Measurements from ENCODE around the gene PLOD2.

The PLOD2 gene

GRCh38 chr3:146093896-146094295 is 67.1 kb downstream of the PLOD2 start:
- H3K4me3 ChIP-seq (ENCODE audit: low read length): no peak overlapping the region
- H3K27me3 ChIP-seq (ENCODE audit: insufficient read depth, low read length, poor library complexity): no peaks in the 10 kb centered on the region
- H4K5ac ChIP-seq (ENCODE audit: low read length): no peak overlapping the region
- H3K23ac ChIP-seq (ENCODE audit: low read length): no peak overlapping the region
- no peak overlapping the region for H2BK5ac ChIP-seq (ENCODE audit: low read length)
- DNase-seq: no peak
- H3K79me1 ChIP-seq (ENCODE audit: low read length): no peaks in the 10 kb centered on the region
- H3K36me3 ChIP-seq (ENCODE audit: control insufficient read depth, insufficient read depth, low read length): no peaks in the 10 kb centered on the region
- H2AK5ac ChIP-seq (ENCODE audit: low read length): no peak overlapping the region
- H3K4me1 ChIP-seq (ENCODE audit: control insufficient read depth, low read depth, low read length): no peaks in the 10 kb centered on the region
- no peak overlapping the region for H3K4ac ChIP-seq (ENCODE audit: low read depth, low read length)
- H3K9ac ChIP-seq (ENCODE audit: low read length): no peak overlapping the region
- no peaks in the 10 kb centered on the region for H3K79me2 ChIP-seq (ENCODE audit: control insufficient read depth, insufficient read depth, low read length)
- no peak overlapping the region for H3K27ac ChIP-seq (ENCODE audit: low read depth, low read length)
- no peak overlapping the region for H2BK120ac ChIP-seq (ENCODE audit: low read depth, low read length)
- no peak overlapping the region for H4K8ac ChIP-seq (ENCODE audit: low read depth, low read length)
- H3K4me2 ChIP-seq (ENCODE audit: low read length): no peak overlapping the region
- no peak overlapping the region for H3K56ac ChIP-seq (ENCODE audit: low read length)
- H3K18ac ChIP-seq (ENCODE audit: low read length): no peak overlapping the region
- no CpG with 5 or more reads among the region's 2 CpGs for WGBS (ENCODE audit: extremely low coverage, insufficient coverage, low lambda C conversion rate)
- H2BK15ac ChIP-seq (replicated peaks; ENCODE audit: low read depth): no peak overlapping the region

- no peaks in the 10 kb centered on the region for H3K79me1 ChIP-seq (ENCODE audit: low read length)
- H3K4me1 ChIP-seq (ENCODE audit: control insufficient read depth, low read depth, low read length): no peaks in the 10 kb centered on the region
- no peak overlapping the region for H2AK5ac ChIP-seq (ENCODE audit: low read length)
- H3K27me3 ChIP-seq (ENCODE audit: insufficient read depth, low read length, poor library complexity): no peaks in the 10 kb centered on the region
- H2BK120ac ChIP-seq (ENCODE audit: low read depth, low read length): no peak overlapping the region
- no peak overlapping the region for H4K5ac ChIP-seq (ENCODE audit: low read length)
- no peak overlapping the region for H3K9ac ChIP-seq (ENCODE audit: low read length)
- no peak overlapping the region for H3K4me2 ChIP-seq (ENCODE audit: low read length)
- no peak overlapping the region for H3K56ac ChIP-seq (ENCODE audit: low read length)
- H2BK15ac ChIP-seq (replicated peaks; ENCODE audit: low read depth): no peak overlapping the region
- DNase-seq: no peak
- no peak overlapping the region for H3K23ac ChIP-seq (ENCODE audit: low read length)
- H3K27ac ChIP-seq (ENCODE audit: low read depth, low read length): no peak overlapping the region
- no peak overlapping the region for H3K4ac ChIP-seq (ENCODE audit: low read depth, low read length)
- no peaks in the 10 kb centered on the region for H3K79me2 ChIP-seq (ENCODE audit: control insufficient read depth, insufficient read depth, low read length)
- no CpG with 5 or more reads among the region's 1 CpG for WGBS (ENCODE audit: extremely low coverage, insufficient coverage, low lambda C conversion rate)
- H4K8ac ChIP-seq (ENCODE audit: low read depth, low read length): no peak overlapping the region
- H3K18ac ChIP-seq (ENCODE audit: low read length): no peak overlapping the region
- H3K4me3 ChIP-seq (ENCODE audit: low read length): no peak overlapping the region
- no peak overlapping the region for H2BK5ac ChIP-seq (ENCODE audit: low read length)
- H3K36me3 ChIP-seq (ENCODE audit: control insufficient read depth, insufficient read depth, low read length): no peaks in the 10 kb centered on the region
Observed at GRCh38 chr3:146092230-146092629, 68.8 kb downstream of the PLOD2 start.

- H3K79me2 ChIP-seq (ENCODE audit: control insufficient read depth, insufficient read depth, low read length): no peaks in the 10 kb centered on the region
- H3K4ac ChIP-seq (ENCODE audit: low read depth, low read length): no peak overlapping the region
- H3K56ac ChIP-seq (ENCODE audit: low read length): no peak overlapping the region
- H4K8ac ChIP-seq (ENCODE audit: low read depth, low read length): no peak overlapping the region
- no peak overlapping the region for H3K4me3 ChIP-seq (ENCODE audit: low read length)
- H2BK15ac ChIP-seq (replicated peaks; ENCODE audit: low read depth): no peak overlapping the region
- no peak overlapping the region for H3K27ac ChIP-seq (ENCODE audit: low read depth, low read length)
- H3K27me3 ChIP-seq (ENCODE audit: insufficient read depth, low read length, poor library complexity): no peaks in the 10 kb centered on the region
- H2BK5ac ChIP-seq (ENCODE audit: low read length): no peak overlapping the region
- no peaks in the 10 kb centered on the region for H3K4me1 ChIP-seq (ENCODE audit: control insufficient read depth, low read depth, low read length)
- no peak overlapping the region for H3K23ac ChIP-seq (ENCODE audit: low read length)
- H3K9ac ChIP-seq (ENCODE audit: low read length): no peak overlapping the region
- H2AK5ac ChIP-seq (ENCODE audit: low read length): no peak overlapping the region
- no peak overlapping the region for H4K5ac ChIP-seq (ENCODE audit: low read length)
- no CpG with 5 or more reads among the region's 1 CpG for WGBS (ENCODE audit: extremely low coverage, insufficient coverage, low lambda C conversion rate)
- no peak overlapping the region for H2BK120ac ChIP-seq (ENCODE audit: low read depth, low read length)
- H3K79me1 ChIP-seq (ENCODE audit: low read length): no peaks in the 10 kb centered on the region
- no peak for DNase-seq
- no peak overlapping the region for H3K4me2 ChIP-seq (ENCODE audit: low read length)
- no peaks in the 10 kb centered on the region for H3K36me3 ChIP-seq (ENCODE audit: control insufficient read depth, insufficient read depth, low read length)
- no peak overlapping the region for H3K18ac ChIP-seq (ENCODE audit: low read length)
Observed at GRCh38 chr3:146091397-146091796, 69.6 kb downstream of the PLOD2 start.

- no peak overlapping the region for H4K8ac ChIP-seq (ENCODE audit: low read depth, low read length)
- H3K4ac ChIP-seq (ENCODE audit: low read depth, low read length): no peak overlapping the region
- H3K79me2 ChIP-seq (ENCODE audit: control insufficient read depth, insufficient read depth, low read length): no peaks in the 10 kb centered on the region
- no peak for DNase-seq
- H3K79me1 ChIP-seq (ENCODE audit: low read length): no peaks in the 10 kb centered on the region
- WGBS (ENCODE audit: extremely low coverage, insufficient coverage, low lambda C conversion rate): no CpG with 5 or more reads among the region's 2 CpGs
- no peak overlapping the region for H3K27ac ChIP-seq (ENCODE audit: low read depth, low read length)
- no peak overlapping the region for H2BK15ac ChIP-seq (replicated peaks; ENCODE audit: low read depth)
- H3K27me3 ChIP-seq (ENCODE audit: insufficient read depth, low read length, poor library complexity): no peaks in the 10 kb centered on the region
- H3K9ac ChIP-seq (ENCODE audit: low read length): no peak overlapping the region
- H3K18ac ChIP-seq (ENCODE audit: low read length): no peak overlapping the region
- H3K4me1 ChIP-seq (ENCODE audit: control insufficient read depth, low read depth, low read length): no peaks in the 10 kb centered on the region
- no peak overlapping the region for H4K5ac ChIP-seq (ENCODE audit: low read length)
- no peak overlapping the region for H2BK120ac ChIP-seq (ENCODE audit: low read depth, low read length)
- no peak overlapping the region for H3K4me3 ChIP-seq (ENCODE audit: low read length)
- no peaks in the 10 kb centered on the region for H3K36me3 ChIP-seq (ENCODE audit: control insufficient read depth, insufficient read depth, low read length)
- H3K23ac ChIP-seq (ENCODE audit: low read length): no peak overlapping the region
- H3K56ac ChIP-seq (ENCODE audit: low read length): no peak overlapping the region
- no peak overlapping the region for H2AK5ac ChIP-seq (ENCODE audit: low read length)
- H3K4me2 ChIP-seq (ENCODE audit: low read length): no peak overlapping the region
- H2BK5ac ChIP-seq (ENCODE audit: low read length): no peak overlapping the region
Observed at GRCh38 chr3:146090521-146090920, 70.5 kb downstream of the PLOD2 start.

- Histone ChIP-seq H3K79me2 (ENCODE audit: control insufficient read depth, insufficient read depth, low read length) (no peaks in the 10 kb centered on the region), H3K4ac (ENCODE audit: low read depth, low read length) (no peak overlapping the region), H3K36me3 (ENCODE audit: control insufficient read depth, insufficient read depth, low read length) (no peaks in the 10 kb centered on the region), H3K56ac (ENCODE audit: low read length) (no peak overlapping the region), H2BK15ac (replicated peaks; ENCODE audit: low read depth) (no peak overlapping the region), H3K79me1 (ENCODE audit: low read length) (no peaks in the 10 kb centered on the region), H4K5ac (ENCODE audit: low read length) (no peak overlapping the region), H2AK5ac (ENCODE audit: low read length) (no peak overlapping the region), H3K4me1 (ENCODE audit: control insufficient read depth, low read depth, low read length) (no peaks in the 10 kb centered on the region), H3K4me3 (ENCODE audit: low read length) (no peak overlapping the region), H3K23ac (ENCODE audit: low read length) (no peak overlapping the region), H3K18ac (ENCODE audit: low read length) (no peak overlapping the region), H3K27ac (ENCODE audit: low read depth, low read length) (no peak overlapping the region), H2BK5ac (ENCODE audit: low read length) (no peak overlapping the region), H3K27me3 (ENCODE audit: insufficient read depth, low read length, poor library complexity) (no peaks in the 10 kb centered on the region), H4K8ac (ENCODE audit: low read depth, low read length) (no peak overlapping the region), H3K9ac (ENCODE audit: low read length) (no peak overlapping the region), H3K4me2 (ENCODE audit: low read length) (no peak overlapping the region), H2BK120ac (ENCODE audit: low read depth, low read length) (no peak overlapping the region)
- WGBS (ENCODE audit: extremely low coverage, insufficient coverage, low lambda C conversion rate): no CpG with 5 or more reads among the region's 2 CpGs
- DNase-seq: no peak
Observed at GRCh38 chr3:146088840-146089239, 72.1 kb downstream of the PLOD2 start.

GRCh38 chr3:146087116-146087515 is 73.9 kb downstream of the PLOD2 start:
- Histone ChIP-seq H3K36me3 (ENCODE audit: control insufficient read depth, insufficient read depth, low read length) (no peaks in the 10 kb centered on the region), H2BK120ac (ENCODE audit: low read depth, low read length) (no peak overlapping the region), H2BK5ac (ENCODE audit: low read length) (no peak overlapping the region), H3K27ac (ENCODE audit: low read depth, low read length) (no peak overlapping the region), H3K23ac (ENCODE audit: low read length) (no peak overlapping the region), H4K5ac (ENCODE audit: low read length) (no peak overlapping the region), H3K4me2 (ENCODE audit: low read length) (no peak overlapping the region), H4K8ac (ENCODE audit: low read depth, low read length) (no peak overlapping the region), H3K56ac (ENCODE audit: low read length) (no peak overlapping the region), H3K4ac (ENCODE audit: low read depth, low read length) (no peak overlapping the region), H2AK5ac (ENCODE audit: low read length) (no peak overlapping the region), H3K79me1 (ENCODE audit: low read length) (no peaks in the 10 kb centered on the region), H3K9ac (ENCODE audit: low read length) (no peak overlapping the region), H2BK15ac (replicated peaks; ENCODE audit: low read depth) (no peak overlapping the region), H3K18ac (ENCODE audit: low read length) (no peak overlapping the region), H3K79me2 (ENCODE audit: control insufficient read depth, insufficient read depth, low read length) (no peaks in the 10 kb centered on the region), H3K4me1 (ENCODE audit: control insufficient read depth, low read depth, low read length) (no peaks in the 10 kb centered on the region), H3K4me3 (ENCODE audit: low read length) (no peak overlapping the region), H3K27me3 (ENCODE audit: insufficient read depth, low read length, poor library complexity) (no peaks in the 10 kb centered on the region)
- no peak for DNase-seq
- no CpG with 5 or more reads among the region's 1 CpG for WGBS (ENCODE audit: extremely low coverage, insufficient coverage, low lambda C conversion rate)
